Kasumi-1 (cell line): ENCODE results near the gene SIRT3.
"Not testable (repeated sequence)": the region's sequence is repeated elsewhere in the genome, so short reads cannot be mapped to it uniquely, and the experiment has no call there.

Source experiments
- DNase-seq, 2 experiments: peaks; one replicate each; lab custom pipeline; 2025; lab: John Stamatoyannopoulos, UW

The SIRT3 gene

GRCh38 chr11:240315-240714 is 4.2 kb upstream of the SIRT3 start:
- no peak for DNase-seq

- not testable (repeated sequence) for DNase-seq
These were observed 2.2 kb upstream of the SIRT3 start for GRCh38 chr11:238346-238745.

GRCh38 chr11:236774-237767 is 929 bp upstream of the SIRT3 start, which contains the start of gene PSMD13:
Gene PSMD13, plus strand, starts transcription at chr11:236976. Its CDS starts 74 bp downstream, at chr11:237050.
- peak; percentile 85 to 89 for DNase-seq

GRCh38 chr11:235609-235996 is 539 bp downstream of the SIRT3 start:
- peak in 1 of 2 experiments; percentile 57 for DNase-seq

- DNase-seq: no peak
These were observed 962 bp downstream of the SIRT3 start for GRCh38 chr11:235180-235579.

GRCh38 chr11:232783-233565 is 3.2 kb downstream of the SIRT3 start:
- DNase-seq: no peak

- no peak for DNase-seq
These were observed 5.7 kb downstream of the SIRT3 start for GRCh38 chr11:230431-230830.

- DNase-seq: no peak
These were observed 8.2 kb downstream of the SIRT3 start for GRCh38 chr11:227824-228379.

GRCh38 chr11:225734-226453 is 10.2 kb downstream of the SIRT3 start:
- peak in 1 of 2 experiments; percentile 20 for DNase-seq

GRCh38 chr11:224424-224823 is 11.7 kb downstream of the SIRT3 start:
- no peak for DNase-seq

GRCh38 chr11:223884-224283 is 12.3 kb downstream of the SIRT3 start:
- no peak for DNase-seq

GRCh38 chr11:223026-223789 is 12.9 kb downstream of the SIRT3 start:
- DNase-seq: no peak

GRCh38 chr11:221998-222789 is 13.9 kb downstream of the SIRT3 start:
- DNase-seq: no peak

GRCh38 chr11:221539-221938 is 14.6 kb downstream of the SIRT3 start:
- no peak for DNase-seq

- not testable (repeated sequence) for DNase-seq
These were observed 15.4 kb downstream of the SIRT3 start for GRCh38 chr11:220641-221215.

- DNase-seq: no peak
These were observed 17.1 kb downstream of the SIRT3 start for GRCh38 chr11:218815-219593.

GRCh38 chr11:217704-218103 is 18.4 kb downstream of the SIRT3 start:
- DNase-seq: no peak

- no peak for DNase-seq
These were observed 19.8 kb downstream of the SIRT3 start for GRCh38 chr11:216081-216974.
